ENCODE measurements around the gene ONECUT3.
"Not testable (repeated sequence)": the region's sequence is repeated elsewhere in the genome, so short reads cannot be mapped to it uniquely, and the experiment has no call there.

The ONECUT3 gene

GRCh38 chr19:1786668-1787067 lies 33.4 kb downstream of the ONECUT3 start:
- H3K4me1 Mint-ChIP-seq, result no peaks in the 10 kb centered on the region
- ATAC-seq (replicated peaks; ENCODE audit: extremely low read depth, poor library complexity, severe bottlenecking) (no peak), DNase-seq (ENCODE audit: low spot score in 2 of 2) (no peak)
- no peaks in the 10 kb centered on the region for H3K9me3 Mint-ChIP-seq
- no peak overlapping the region for H3K4me3 Mint-ChIP-seq
- peaks cover 2% of the 10 kb centered on the region for H3K36me3 Mint-ChIP-seq (ENCODE audit: insufficient read depth)
- peaks cover 20% of the 10 kb centered on the region for H3K27me3 Mint-ChIP-seq
- no peak overlapping the region for H3K27ac Mint-ChIP-seq (ENCODE audit: low read depth)

- Mint-ChIP-seq H3K27me3 (peaks cover 19% of the 10 kb centered on the region), H3K4me3 (no peak overlapping the region), H3K36me3 (ENCODE audit: insufficient read depth) (peaks cover 2% of the 10 kb centered on the region), H3K9me3 (no peaks in the 10 kb centered on the region), H3K4me1 (no peaks in the 10 kb centered on the region), H3K27ac (ENCODE audit: low read depth) (no peak overlapping the region)
- DNase-seq (ENCODE audit: low spot score in 2 of 2) (no peak), ATAC-seq (replicated peaks; ENCODE audit: extremely low read depth, poor library complexity, severe bottlenecking) (no peak)
Measured at GRCh38 chr19:1787116-1787515, 33.8 kb downstream of the ONECUT3 start.

GRCh38 chr19:1789261-1790041 lies 36.1 kb downstream of the ONECUT3 start:
- no peak overlapping the region for H3K27ac Mint-ChIP-seq (ENCODE audit: low read depth)
- DNase-seq (ENCODE audit: low spot score in 2 of 2) (no peak), ATAC-seq (replicated peaks; ENCODE audit: extremely low read depth, poor library complexity, severe bottlenecking) (no peak)
- no peaks in the 10 kb centered on the region for H3K9me3 Mint-ChIP-seq
- H3K36me3 Mint-ChIP-seq (ENCODE audit: insufficient read depth), result peaks cover 2% of the 10 kb centered on the region
- H3K4me3 Mint-ChIP-seq, result no peak overlapping the region
- H3K4me1 Mint-ChIP-seq, result no peaks in the 10 kb centered on the region
- H3K27me3 Mint-ChIP-seq, result peaks cover under 1% of the 10 kb centered on the region

GRCh38 chr19:1790054-1790792 lies 36.9 kb downstream of the ONECUT3 start:
- Mint-ChIP-seq H3K4me1 (peaks cover under 1% of the 10 kb centered on the region), H3K9me3 (no peaks in the 10 kb centered on the region), H3K27ac (ENCODE audit: low read depth) (no peak overlapping the region), H3K4me3 (no peak overlapping the region), H3K36me3 (ENCODE audit: insufficient read depth) (peaks cover 2% of the 10 kb centered on the region), H3K27me3 (no peaks in the 10 kb centered on the region)
- ATAC-seq (replicated peaks; ENCODE audit: extremely low read depth, poor library complexity, severe bottlenecking) (no peak), DNase-seq (ENCODE audit: low spot score in 2 of 2) (no peak)

- Mint-ChIP-seq H3K36me3 (ENCODE audit: insufficient read depth) (peaks cover 2% of the 10 kb centered on the region), H3K9me3 (no peaks in the 10 kb centered on the region), H3K27me3 (no peaks in the 10 kb centered on the region), H3K4me1 (peaks cover 8% of the 10 kb centered on the region), H3K4me3 (no peak overlapping the region), H3K27ac (ENCODE audit: low read depth) (no peak overlapping the region)
- ATAC-seq (replicated peaks; ENCODE audit: extremely low read depth, poor library complexity, severe bottlenecking) (no peak), DNase-seq (ENCODE audit: low spot score in 2 of 2) (no peak)
Measured at GRCh38 chr19:1791879-1792278, 38.6 kb downstream of the ONECUT3 start.

GRCh38 chr19:1794424-1795172 lies 41.3 kb downstream of the ONECUT3 start:
- no peak overlapping the region for H3K4me3 Mint-ChIP-seq
- H3K4me1 Mint-ChIP-seq, result peaks cover 8% of the 10 kb centered on the region
- ATAC-seq (replicated peaks; ENCODE audit: extremely low read depth, poor library complexity, severe bottlenecking) (no peak), DNase-seq (ENCODE audit: low spot score in 2 of 2) (no peak)
- no peak overlapping the region for H3K27ac Mint-ChIP-seq (ENCODE audit: low read depth)
- no peaks in the 10 kb centered on the region for H3K9me3 Mint-ChIP-seq
- H3K27me3 Mint-ChIP-seq, result no peaks in the 10 kb centered on the region
- peaks cover 5% of the 10 kb centered on the region for H3K36me3 Mint-ChIP-seq (ENCODE audit: insufficient read depth)

- DNase-seq (ENCODE audit: low spot score in 2 of 2) (no peak), ATAC-seq (replicated peaks; ENCODE audit: extremely low read depth, poor library complexity, severe bottlenecking) (no peak)
- H3K36me3 Mint-ChIP-seq (ENCODE audit: insufficient read depth), result peaks cover 6% of the 10 kb centered on the region
- H3K9me3 Mint-ChIP-seq, result no peaks in the 10 kb centered on the region
- H3K4me1 Mint-ChIP-seq, result peaks cover 8% of the 10 kb centered on the region
- H3K27ac Mint-ChIP-seq (ENCODE audit: low read depth), result no peak overlapping the region
- no peak overlapping the region for H3K4me3 Mint-ChIP-seq
- no peaks in the 10 kb centered on the region for H3K27me3 Mint-ChIP-seq
Measured at GRCh38 chr19:1796395-1797142, 43.3 kb downstream of the ONECUT3 start.

GRCh38 chr19:1797313-1797712 lies 44.0 kb downstream of the ONECUT3 start:
- not testable (repeated sequence) for H3K4me3 Mint-ChIP-seq; H3K27me3 Mint-ChIP-seq; H3K27ac Mint-ChIP-seq (ENCODE audit: low read depth); H3K4me1 Mint-ChIP-seq; DNase-seq (ENCODE audit: low spot score in 2 of 2); H3K9me3 Mint-ChIP-seq; ATAC-seq (replicated peaks; ENCODE audit: extremely low read depth, poor library complexity, severe bottlenecking); H3K36me3 Mint-ChIP-seq (ENCODE audit: insufficient read depth)

GRCh38 chr19:1799695-1800342 lies 46.5 kb downstream of the ONECUT3 start:
- peaks cover 6% of the 10 kb centered on the region for H3K36me3 Mint-ChIP-seq (ENCODE audit: insufficient read depth)
- H3K27ac Mint-ChIP-seq (ENCODE audit: low read depth), result no peak overlapping the region
- ATAC-seq (replicated peaks; ENCODE audit: extremely low read depth, poor library complexity, severe bottlenecking) (no peak), DNase-seq (ENCODE audit: low spot score in 2 of 2) (no peak)
- peaks cover 8% of the 10 kb centered on the region for H3K4me1 Mint-ChIP-seq
- H3K27me3 Mint-ChIP-seq, result no peaks in the 10 kb centered on the region
- H3K9me3 Mint-ChIP-seq, result no peaks in the 10 kb centered on the region
- no peak overlapping the region for H3K4me3 Mint-ChIP-seq

- Mint-ChIP-seq H3K36me3 (ENCODE audit: insufficient read depth) (peaks cover 2% of the 10 kb centered on the region), H3K9me3 (no peaks in the 10 kb centered on the region), H3K4me3 (no peak overlapping the region), H3K4me1 (no peaks in the 10 kb centered on the region), H3K27ac (ENCODE audit: low read depth) (no peak overlapping the region), H3K27me3 (no peaks in the 10 kb centered on the region)
- ATAC-seq (replicated peaks; ENCODE audit: extremely low read depth, poor library complexity, severe bottlenecking), result no peak
- DNase-seq (ENCODE audit: low spot score in 2 of 2), result no peak
Measured at GRCh38 chr19:1804858-1805257, 51.6 kb downstream of the ONECUT3 start.

GRCh38 chr19:1805401-1806183 lies 52.3 kb downstream of the ONECUT3 start:
- ATAC-seq (replicated peaks; ENCODE audit: extremely low read depth, poor library complexity, severe bottlenecking), result no peak
- Mint-ChIP-seq H3K27me3 (no peaks in the 10 kb centered on the region), H3K27ac (ENCODE audit: low read depth) (no peak overlapping the region), H3K36me3 (ENCODE audit: insufficient read depth) (no peaks in the 10 kb centered on the region), H3K4me3 (no peak overlapping the region), H3K4me1 (no peaks in the 10 kb centered on the region), H3K9me3 (no peaks in the 10 kb centered on the region)
- no peak for DNase-seq (ENCODE audit: low spot score in 2 of 2)
